Thyroid gland (tissue), 4 donors: ENCODE results near the gene CHAF1B.

Experiments used
- CTCF ChIP-seq, 6 experiments: fragments of 200-600 bp in 3 of 6; fragments of 450-650 bp in 3 of 6; sonication (generic) in 3 of 6; IDR thresholded peaks; one replicate each; pipeline ENCODE4 v1.5.1; 2016 to 2019; ENCODE audit warnings: antibody characterized with exemption in 6 of 6, mild to moderate bottlenecking in 2 of 6, inconsistent platforms in 1 of 6, moderate library complexity in 1 of 6
- POLR2A ChIP-seq, 2 donors: fragments of 450-650 bp; IDR thresholded peaks; one replicate each; pipeline ENCODE4 v1.6.1; 2017; ENCODE audit warnings: antibody characterized with exemption in 2 of 2, mild to moderate bottlenecking in 2 of 2, moderate library complexity in 1 of 2

GRCh38 chr21:36337099-36337509, 48.1 kb upstream of the CHAF1B start:
- TF ChIP-seq CTCF (IDR thresholded peaks at IDR 0.05) (no peak), POLR2A (IDR thresholded peaks at IDR 0.05) (no peak)
